OCI-LY3 (cell line): ENCODE measurements around the gene RPS16.

Experiments
- H2AFZ ChIP-seq: fragments of 200-600, 300-600 bp; shearing (Covaris generic); 2 replicates; pipeline ENCODE4 v1.6.0; 2014; ENCODE audit warnings: antibody characterized with exemption, low read depth, low read length
- H3K27ac ChIP-seq: fragments of 200-600, 300-600 bp; sonication (generic); 2 replicates; pipeline ENCODE4 v1.5.1; 2014; ENCODE audit warnings: mild to moderate bottlenecking, low read length, moderate library complexity, mixed read lengths
- H3K27me3 ChIP-seq: fragments of 200-600, 300-600 bp; sonication (generic); 2 replicates; pipeline ENCODE4 v1.6.1; 2014; ENCODE audit warnings: low read depth, low read length, mixed read lengths
- H3K36me3 ChIP-seq: fragments of 200-600, 300-600 bp; sonication (generic); replicated peaks from 2 replicates; pipeline ENCODE3; 2014; ENCODE audit warnings: low read depth, low read length, mixed read lengths
- H3K4me1 ChIP-seq: fragments of 300-600, 200-600 bp; sonication (generic); 2 replicates; pipeline ENCODE4 v1.6.1; 2014; ENCODE audit warnings: low read length, mixed read lengths
- H3K4me2 ChIP-seq: fragments of 200-600, 300-600 bp; sonication (generic); 2 replicates; pipeline ENCODE4 v1.6.1; 2014; ENCODE audit warnings: low read length, mixed read lengths
- H3K4me3 ChIP-seq: fragments of 300-600, 200-600 bp; sonication (generic); 2 replicates; pipeline ENCODE4 v1.5.1; 2014; ENCODE audit warnings: antibody characterized with exemption, mild to moderate bottlenecking, low read length, moderate library complexity
- H3K79me2 ChIP-seq: fragments of 300-600, 200-600 bp; shearing (Covaris generic); 2 replicates; pipeline ENCODE4 v1.6.1; 2014; ENCODE audit warnings: mild to moderate bottlenecking, low read length, mixed read lengths
- H3K9ac ChIP-seq: fragments of 300-600, 200-600 bp; shearing (Covaris generic); 2 replicates; pipeline ENCODE4 v1.6.0; 2014; ENCODE audit warnings: mild to moderate bottlenecking, low read length, moderate library complexity
- H3K9me3 ChIP-seq: fragments of 200-600, 300-600 bp; shearing (Covaris generic); 2 replicates; pipeline ENCODE4 v1.6.1; 2014; ENCODE audit warnings: low read length, mixed read lengths; ENCODE audit not compliant: insufficient read depth
- H4K20me1 ChIP-seq: fragments of 200-600, 300-600 bp; sonication (generic); 2 replicates; pipeline ENCODE4 v1.6.1; 2016; ENCODE audit warnings: low read length, mixed read lengths; ENCODE audit not compliant: insufficient read depth
- EZH2phosphoT487 ChIP-seq: fragments of 200-600 bp; shearing (Covaris generic); IDR thresholded peaks from 2 replicates; pipeline ENCODE4 v1.6.1; 2018; ENCODE audit warnings: antibody characterized with exemption, mixed run types, low read depth
- TF ChIP-seq, protein P1 (sequence below): fragments of 200-600, 300-600 bp; sonication (generic); IDR thresholded peaks from 2 replicates; pipeline ENCODE4 v1.5.1; 2014; ENCODE audit warnings: antibody characterized with exemption, low read length, low read depth

Gene RPS16

DNA sequence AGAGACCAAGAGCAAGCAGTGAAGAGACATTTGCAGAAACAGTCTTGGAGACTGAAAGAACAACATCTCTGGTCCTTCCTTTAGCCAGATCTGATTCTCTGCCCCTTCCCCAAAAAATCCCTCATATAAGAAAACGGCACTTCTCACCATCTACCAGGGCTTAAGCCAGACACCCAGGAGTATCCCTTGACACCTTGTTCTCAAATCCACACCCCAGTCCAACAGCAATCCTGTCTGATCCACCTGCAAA, 25.0 kb downstream of the RPS16 start:
- peak overlapping the region; percentile 96 for H3K4me2 ChIP-seq
- peaks cover 35% of the 10 kb centered on the region for H3K36me3 ChIP-seq
- H3K4me3 ChIP-seq: peak overlapping the region; percentile 88
- H3K27me3 ChIP-seq: no peaks in the 10 kb centered on the region
- H3K9ac ChIP-seq: peak overlapping the region; percentile 97
- no peak overlapping the region for H2AFZ ChIP-seq
- H3K9me3 ChIP-seq: no peaks in the 10 kb centered on the region
- H4K20me1 ChIP-seq: peaks cover 25% of the 10 kb centered on the region
- peak overlapping the region; percentile 93 for H3K27ac ChIP-seq
- H3K79me2 ChIP-seq: peaks cover 55% of the 10 kb centered on the region
- peaks cover 31% of the 10 kb centered on the region for H3K4me1 ChIP-seq
- no peak for TF ChIP-seq EZH2phosphoT487
- TF ChIP-seq, protein P1, sequence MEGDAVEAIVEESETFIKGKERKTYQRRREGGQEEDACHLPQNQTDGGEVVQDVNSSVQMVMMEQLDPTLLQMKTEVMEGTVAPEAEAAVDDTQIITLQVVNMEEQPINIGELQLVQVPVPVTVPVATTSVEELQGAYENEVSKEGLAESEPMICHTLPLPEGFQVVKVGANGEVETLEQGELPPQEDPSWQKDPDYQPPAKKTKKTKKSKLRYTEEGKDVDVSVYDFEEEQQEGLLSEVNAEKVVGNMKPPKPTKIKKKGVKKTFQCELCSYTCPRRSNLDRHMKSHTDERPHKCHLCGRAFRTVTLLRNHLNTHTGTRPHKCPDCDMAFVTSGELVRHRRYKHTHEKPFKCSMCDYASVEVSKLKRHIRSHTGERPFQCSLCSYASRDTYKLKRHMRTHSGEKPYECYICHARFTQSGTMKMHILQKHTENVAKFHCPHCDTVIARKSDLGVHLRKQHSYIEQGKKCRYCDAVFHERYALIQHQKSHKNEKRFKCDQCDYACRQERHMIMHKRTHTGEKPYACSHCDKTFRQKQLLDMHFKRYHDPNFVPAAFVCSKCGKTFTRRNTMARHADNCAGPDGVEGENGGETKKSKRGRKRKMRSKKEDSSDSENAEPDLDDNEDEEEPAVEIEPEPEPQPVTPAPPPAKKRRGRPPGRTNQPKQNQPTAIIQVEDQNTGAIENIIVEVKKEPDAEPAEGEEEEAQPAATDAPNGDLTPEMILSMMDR: no peak

DNA sequence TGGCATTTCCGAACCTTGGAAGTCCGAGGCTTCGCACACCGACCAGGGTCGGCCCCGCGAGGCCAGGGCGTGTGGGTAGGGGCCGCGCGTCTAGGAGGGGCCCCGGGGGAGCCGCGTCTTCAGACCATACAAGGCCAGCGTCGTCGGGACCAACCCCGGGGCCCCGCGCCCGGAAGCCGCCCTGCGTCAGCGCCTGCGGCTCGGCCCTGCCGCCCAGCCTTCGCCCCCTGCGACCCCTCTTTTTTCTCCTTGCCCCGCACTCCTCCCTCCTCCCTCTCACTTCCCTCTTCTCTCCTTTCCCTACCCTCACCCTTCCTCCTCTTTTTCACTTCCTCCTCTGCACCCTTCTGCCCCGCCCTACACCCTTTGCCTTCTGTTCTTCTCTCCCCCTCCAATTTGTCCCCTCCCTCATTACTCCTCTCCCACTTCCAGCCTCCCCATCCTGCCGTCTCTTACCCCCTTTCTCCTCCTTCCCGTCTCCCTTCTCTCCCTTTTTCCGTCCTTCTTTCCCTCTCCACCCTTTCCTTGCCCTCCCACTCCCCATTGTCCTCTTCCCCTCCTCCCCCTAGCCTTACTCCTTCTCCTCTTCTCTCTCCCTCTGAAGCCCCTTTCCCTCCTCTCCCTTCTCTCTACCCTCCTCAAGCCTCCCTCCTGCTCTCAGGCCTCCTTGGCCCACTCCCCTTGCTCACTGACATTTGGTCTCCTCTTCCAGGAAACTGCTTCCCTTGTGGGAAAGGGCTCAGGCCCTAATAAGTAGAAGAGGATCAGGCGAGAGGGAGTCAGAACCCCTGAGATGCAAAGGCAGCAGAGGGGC, 25.5 kb downstream of the RPS16 start:
- Histone ChIP-seq H3K79me2 (peaks cover 55% of the 10 kb centered on the region), H2AFZ (no peak overlapping the region), H3K4me1 (peaks cover 36% of the 10 kb centered on the region)

DNA sequence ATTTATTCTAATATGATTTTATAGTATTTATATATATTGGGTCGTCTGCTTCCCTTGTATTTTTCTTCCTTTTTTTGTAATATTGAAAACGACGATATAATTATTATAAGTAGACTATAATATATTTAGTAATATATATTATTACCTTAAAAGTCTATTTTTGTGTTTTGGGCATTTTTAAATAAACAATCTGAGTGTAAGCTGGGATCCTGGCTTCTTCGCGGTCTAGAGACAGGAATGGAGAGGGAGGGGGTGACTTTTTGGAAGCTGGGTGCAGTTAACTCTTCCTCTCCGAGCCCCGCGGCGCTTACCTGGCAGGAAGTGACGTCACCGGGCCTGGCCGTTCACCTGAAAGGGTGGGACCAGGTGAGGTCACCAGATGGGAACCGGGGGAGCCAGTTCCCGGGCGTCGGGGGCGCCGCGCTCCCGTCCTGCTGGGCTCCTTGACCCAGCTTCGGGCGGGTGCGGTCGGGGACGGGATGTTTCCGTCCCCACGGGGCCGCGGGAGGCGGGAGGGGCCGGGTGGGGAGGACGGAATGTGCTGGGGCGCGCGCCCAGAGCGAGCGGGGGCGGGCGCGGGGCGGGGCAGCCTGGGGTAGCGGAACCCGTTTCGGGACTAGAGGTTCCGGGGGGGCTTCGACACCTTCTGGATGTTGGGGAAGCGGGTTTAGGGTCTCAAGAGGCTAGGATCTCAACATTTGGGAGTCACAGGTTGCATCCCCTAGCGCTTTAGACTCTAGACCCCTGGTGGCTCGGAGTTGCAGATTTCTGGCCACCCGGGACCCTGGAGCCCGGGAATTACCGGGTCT, 26.3 kb downstream of the RPS16 start:
- Histone ChIP-seq H3K27ac (peak overlapping the region; percentile 93), H2AFZ (no peak overlapping the region), H3K27me3 (no peaks in the 10 kb centered on the region), H3K4me2 (peak overlapping the region; percentile 96), H3K9me3 (no peaks in the 10 kb centered on the region), H4K20me1 (peaks cover 22% of the 10 kb centered on the region), H3K36me3 (peaks cover 25% of the 10 kb centered on the region), H3K9ac (peak overlapping the region; percentile 97), H3K79me2 (peaks cover 52% of the 10 kb centered on the region), H3K4me3 (peak overlapping the region; percentile 88), H3K4me1 (peaks cover 43% of the 10 kb centered on the region)
- TF ChIP-seq, protein P1: no peak
- TF ChIP-seq EZH2phosphoT487: no peak

More for the DNA sequence above, 25.5 kb downstream of the RPS16 start:
- Histone ChIP-seq H3K27me3 (no peaks in the 10 kb centered on the region), H3K4me3 (peak overlapping the region; percentile 88), H3K27ac (peak overlapping the region; percentile 93), H4K20me1 (peaks cover 25% of the 10 kb centered on the region), H3K4me2 (peak overlapping the region; percentile 96), H3K9ac (peak overlapping the region; percentile 97), H3K36me3 (peaks cover 33% of the 10 kb centered on the region), H3K9me3 (no peaks in the 10 kb centered on the region)
- TF ChIP-seq EZH2phosphoT487: no peak
- TF ChIP-seq, protein P1: no peak
